ENCODE results near the gene HPSE2. TPM values are rescaled to one million over a fixed set of nuclear protein-coding genes. Genes with fewer than 3 reads are reported as not detected.

The HPSE2 gene
- 0.47 TPM in 1 of 2 replicates, not detected in the other for total RNA-seq

DNA sequence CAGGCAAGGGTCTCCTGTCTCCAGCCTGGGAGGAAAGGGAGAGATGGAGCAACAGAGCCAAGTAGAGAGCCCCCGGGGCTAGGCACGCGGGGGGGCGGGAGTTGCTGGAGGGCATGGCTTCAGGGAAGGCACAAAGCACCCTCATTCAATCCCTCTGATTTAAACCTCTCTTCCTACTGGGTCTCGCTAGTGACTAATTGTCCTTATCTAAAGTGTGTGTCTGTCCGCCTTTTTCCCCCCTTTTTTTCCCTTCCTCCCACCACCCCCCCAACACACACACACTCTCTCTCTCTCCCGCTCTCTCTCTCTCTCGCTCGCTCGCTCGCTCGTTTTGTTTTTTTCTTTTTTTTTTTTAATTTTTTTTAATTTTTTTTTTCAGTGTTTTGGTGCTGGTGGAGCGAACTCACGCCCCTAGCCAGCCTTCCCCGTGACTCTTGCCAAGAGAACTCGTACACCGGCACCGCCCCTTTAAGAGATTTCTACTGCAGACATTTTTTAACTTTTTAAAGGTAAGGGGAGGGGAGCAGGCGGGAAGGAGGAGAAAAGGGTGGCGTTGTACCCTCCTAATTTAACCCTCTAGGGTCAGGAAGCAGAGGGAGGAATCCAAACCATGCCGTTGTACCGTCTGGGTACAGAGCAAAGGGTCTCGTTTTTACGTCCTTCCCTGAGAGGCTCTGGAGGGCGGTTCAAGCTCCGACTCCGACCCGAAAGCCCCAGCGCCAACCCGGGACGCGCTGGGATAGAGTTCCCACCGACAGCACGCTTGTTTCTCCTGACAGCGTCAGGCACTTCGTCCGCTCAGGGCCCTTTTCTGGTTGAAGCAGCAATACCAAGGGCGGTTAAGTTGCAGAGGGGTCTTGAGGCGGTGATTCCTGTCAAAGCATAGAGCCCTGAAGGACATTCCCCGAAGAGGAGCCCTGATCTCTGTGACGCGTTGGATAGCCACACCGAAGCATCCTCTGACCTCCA, at the start of gene HPSE2:
TSS of gene HPSE2 (minus strand) at position 195 of the 969 bp plus-strand sequence.

DNA sequence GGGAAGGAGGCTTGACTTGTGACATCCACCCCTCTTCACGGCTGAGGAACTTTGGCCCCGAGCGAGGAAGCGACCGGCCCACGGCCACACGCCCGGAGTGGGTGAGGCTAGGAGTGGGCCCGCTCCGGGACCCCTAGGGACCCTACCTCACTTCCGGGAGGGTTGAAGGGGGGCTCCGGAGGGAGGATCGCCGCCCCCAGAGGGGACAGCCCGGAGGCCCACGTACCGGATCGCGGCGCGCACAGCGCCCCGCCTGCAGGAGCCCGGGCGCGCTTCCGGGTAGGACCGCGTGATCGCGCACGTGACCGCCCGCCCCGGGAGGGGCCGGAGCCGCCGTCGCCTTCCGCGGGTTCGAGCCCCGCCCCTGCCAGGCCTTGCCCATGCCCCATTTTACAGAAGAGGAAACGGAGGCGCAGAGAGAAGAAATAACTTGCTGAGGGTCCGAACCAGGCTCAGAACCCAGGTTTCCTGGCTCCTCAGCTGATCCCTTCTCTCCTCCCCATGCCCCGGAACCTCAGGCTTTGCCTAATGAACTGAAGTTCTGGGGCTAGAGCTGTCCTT, 788.9 kb downstream of the HPSE2 start, which contains the start of gene HPS1:
TSS of gene HPS1 (minus strand) at position 275 of the 561 bp plus-strand sequence. CDS start 3,695 bp downstream, outside the sequence.

DNA sequence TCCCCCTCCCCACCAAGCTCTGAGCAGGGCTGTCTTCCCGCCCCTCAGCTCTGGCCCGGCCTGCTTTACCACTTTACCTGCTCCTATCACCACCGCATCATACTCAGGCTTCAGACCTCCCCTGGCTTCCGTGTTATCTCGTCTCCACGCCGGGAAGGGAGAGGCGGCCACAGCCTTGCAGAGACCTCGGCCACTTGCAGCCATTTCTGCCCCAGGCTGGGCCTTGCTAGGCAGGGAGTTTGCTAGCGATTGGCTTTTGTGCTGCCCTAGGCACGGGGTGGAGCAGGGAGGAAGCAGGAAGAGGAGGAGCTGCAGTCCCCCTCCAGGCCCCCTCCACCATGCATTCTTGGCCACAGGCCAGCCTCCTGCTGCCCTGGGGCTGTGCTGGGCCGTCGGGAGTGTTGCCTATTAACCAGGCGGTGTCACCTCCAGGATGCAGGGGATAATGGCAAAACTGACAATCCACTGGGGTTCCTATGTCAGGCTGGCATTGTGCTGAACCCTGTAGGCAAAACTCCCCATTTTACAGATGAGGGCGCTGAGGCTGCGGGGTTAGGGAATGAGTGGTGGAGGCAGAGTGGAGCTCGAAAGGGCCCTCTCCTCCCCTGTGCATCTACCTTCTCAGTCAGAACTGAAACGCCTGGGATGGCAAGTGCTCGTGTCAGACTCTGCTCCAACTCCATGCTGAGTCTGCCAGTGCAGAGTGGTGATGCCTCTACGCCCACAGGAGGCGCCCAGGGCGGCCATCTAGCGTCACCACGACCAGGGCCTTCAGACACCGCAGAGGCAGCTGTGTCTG, 820.5 kb downstream of the HPSE2 start, which contains the start of gene PYROXD2:
TSS of gene PYROXD2 (minus strand) at position 251 of the 799 bp plus-strand sequence. CDS start at position 204, 47 bp downstream.

Other genes starting within 250 kb of the HPSE2 start
- 0.09 and 2.2 TPM in 2 replicates for gene CNNM1, start 93.5 kb upstream of the HPSE2 start, total RNA-seq
- gene GOT1, start 194.8 kb upstream of the HPSE2 start, total RNA-seq: 35.4 and 43.4 TPM in 2 replicates